ENCODE results near the gene TEX10.

TEX10 gene

GRCh38 chr9:100285080-100285479 is 67.7 kb downstream of the TEX10 start:
- no peak for DNase-seq (ENCODE audit: low read depth in 2 of 2)

- no peak for DNase-seq (ENCODE audit: low read depth in 2 of 2)
Measured at GRCh38 chr9:100284247-100284646, 68.5 kb downstream of the TEX10 start.

- DNase-seq (ENCODE audit: low read depth in 2 of 2), result no peak
Measured at GRCh38 chr9:100282388-100282719, 70.4 kb downstream of the TEX10 start.

GRCh38 chr9:100281676-100282387 is 70.9 kb downstream of the TEX10 start:
- DNase-seq (ENCODE audit: low read depth in 2 of 2), result no peak

GRCh38 chr9:100281066-100281465 is 71.7 kb downstream of the TEX10 start:
- no peak for DNase-seq (ENCODE audit: low read depth in 2 of 2)

GRCh38 chr9:100277166-100277979 is 75.4 kb downstream of the TEX10 start:
- DNase-seq (ENCODE audit: low read depth in 2 of 2), result no peak

GRCh38 chr9:100269656-100270055 is 83.1 kb downstream of the TEX10 start:
- no peak for DNase-seq (ENCODE audit: low read depth in 2 of 2)

GRCh38 chr9:100268271-100268670 is 84.5 kb downstream of the TEX10 start:
- DNase-seq (ENCODE audit: low read depth in 2 of 2), result no peak

GRCh38 chr9:100267211-100267610 is 85.5 kb downstream of the TEX10 start:
- no peak for DNase-seq (ENCODE audit: low read depth in 2 of 2)
